Mesodermal cell (in vitro differentiated cells): ENCODE measurements around the gene TSPAN5.
A peak's percentile ranks its signal among the peaks of the same experiment; 100 is the strongest.
"Not testable (repeated sequence)": the region's sequence is repeated elsewhere in the genome, so short reads cannot be mapped to it uniquely, and the experiment has no call there.

Source experiments
- H3K27ac ChIP-seq: 2 replicates; pipeline ENCODE4 v1.7.0; 2013; ENCODE audit warnings: mild to moderate bottlenecking, low read depth, low read length, moderate library complexity; ENCODE audit not compliant: severe bottlenecking
- H3K36me3 ChIP-seq: 2 replicates; pipeline ENCODE4 v1.7.1; 2013; ENCODE audit warnings: mild to moderate bottlenecking, low read length, moderate library complexity; ENCODE audit not compliant: control insufficient read depth, insufficient read depth
- H3K4me1 ChIP-seq: one replicate; pipeline ENCODE4 v1.7.1; 2013; ENCODE audit warnings: mild to moderate bottlenecking, low read length; ENCODE audit not compliant: insufficient read depth, control insufficient read depth, poor library complexity, severe bottlenecking
- H3K4me3 ChIP-seq: 2 replicates; pipeline ENCODE4 v1.7.0; 2013; ENCODE audit warnings: low read length, control low read depth, mild to moderate bottlenecking; ENCODE audit not compliant: insufficient read depth, poor library complexity, severe bottlenecking; ENCODE audit errors: extremely low read depth
- H3K9me3 ChIP-seq: 2 replicates; pipeline ENCODE4 v1.7.1; 2013; ENCODE audit warnings: mild to moderate bottlenecking, low read length, moderate library complexity; ENCODE audit not compliant: control insufficient read depth
- WGBS, 2 experiments: methylation state at CpG; one replicate each; pipeline ENCODE4 v1.1.5; 2013; ENCODE audit warnings: missing lambda C conversion rate in 2 of 2; ENCODE audit not compliant: insufficient coverage in 2 of 2; 5-methylcytosine and 5-hydroxymethylcytosine counted together

Gene TSPAN5

DNA sequence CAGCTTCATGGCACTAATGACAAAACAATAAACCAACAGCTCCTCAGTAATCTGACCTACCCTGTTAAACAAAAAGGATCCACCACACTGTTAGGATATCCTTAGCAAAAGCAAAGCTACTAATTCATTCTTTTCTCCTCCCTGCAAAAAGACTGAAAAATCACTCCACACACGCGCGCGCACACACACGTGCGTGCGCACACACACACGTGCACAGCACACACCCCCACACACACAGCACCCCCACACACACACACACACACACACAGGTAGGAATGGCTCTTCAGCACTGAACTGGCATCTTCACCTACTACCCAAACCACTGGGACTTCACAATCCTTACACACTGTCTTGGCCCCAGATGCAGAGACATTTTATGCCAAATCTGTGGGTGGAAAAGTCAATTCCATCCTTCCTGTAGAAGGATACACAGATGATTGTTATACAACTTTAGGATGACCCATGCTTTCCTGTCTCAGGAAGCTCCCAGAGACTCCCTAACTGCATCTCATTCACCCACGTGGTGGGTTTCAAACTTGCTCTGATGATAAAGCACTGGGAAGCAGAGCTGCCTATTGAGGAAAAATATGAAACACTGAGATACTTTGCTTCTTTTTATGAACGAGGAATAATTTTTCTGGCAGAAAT, 102.5 kb downstream of the TSPAN5 start:
- Histone ChIP-seq H3K4me3 (no peak overlapping the region), H3K9me3 (peaks cover 1% of the 10 kb centered on the region), H3K36me3 (peaks cover 9% of the 10 kb centered on the region), H3K27ac (no peak overlapping the region), H3K4me1 (peaks cover 41% of the 10 kb centered on the region)
- 100% methylated on average over 1 of the region's 10 CpGs; no CpG with 5 or more reads in 1 of the 2 experiments for WGBS, 2 experiments

DNA sequence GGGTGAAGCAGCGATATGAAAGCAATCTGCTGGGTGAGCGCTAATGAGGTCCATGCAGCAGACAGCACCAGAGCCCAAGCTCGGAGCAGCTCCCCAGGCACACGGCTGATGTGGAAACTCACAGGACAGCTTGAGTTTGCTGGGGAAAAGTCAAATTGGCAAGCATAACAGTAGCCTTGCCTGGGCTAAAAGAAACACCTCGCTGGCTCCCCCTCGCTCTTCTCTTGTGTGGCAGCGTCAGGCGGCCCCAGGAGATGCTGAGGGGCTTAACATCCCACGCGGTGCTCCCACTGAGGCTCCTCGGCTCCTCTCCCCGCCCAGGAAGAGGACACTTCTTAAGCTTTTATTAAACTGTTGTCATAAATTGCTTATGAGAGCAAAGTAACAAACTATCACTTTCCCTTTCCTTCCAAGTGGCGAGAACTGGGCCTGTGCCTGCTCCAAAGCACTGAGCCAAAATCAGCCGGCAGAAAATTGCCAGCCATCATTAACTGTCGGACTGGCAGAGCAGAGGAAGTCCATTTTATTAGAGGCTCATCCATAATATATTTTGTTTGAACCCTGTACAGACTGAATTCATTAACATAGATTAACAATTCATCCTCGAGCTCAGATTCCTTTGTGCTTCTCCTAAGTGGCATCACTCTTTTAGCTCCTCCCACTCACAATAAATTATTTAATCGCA, 111.4 kb downstream of the TSPAN5 start:
- no peaks in the 10 kb centered on the region for H3K4me1 ChIP-seq
- WGBS, 2 experiments: 73 to 80% methylated on average over 10 to 14 of the region's 17 CpGs
- peaks cover under 1% of the 10 kb centered on the region for H3K36me3 ChIP-seq
- peak overlapping the region; percentile 37 for H3K27ac ChIP-seq
- H3K4me3 ChIP-seq: no peak overlapping the region
- no peaks in the 10 kb centered on the region for H3K9me3 ChIP-seq

DNA sequence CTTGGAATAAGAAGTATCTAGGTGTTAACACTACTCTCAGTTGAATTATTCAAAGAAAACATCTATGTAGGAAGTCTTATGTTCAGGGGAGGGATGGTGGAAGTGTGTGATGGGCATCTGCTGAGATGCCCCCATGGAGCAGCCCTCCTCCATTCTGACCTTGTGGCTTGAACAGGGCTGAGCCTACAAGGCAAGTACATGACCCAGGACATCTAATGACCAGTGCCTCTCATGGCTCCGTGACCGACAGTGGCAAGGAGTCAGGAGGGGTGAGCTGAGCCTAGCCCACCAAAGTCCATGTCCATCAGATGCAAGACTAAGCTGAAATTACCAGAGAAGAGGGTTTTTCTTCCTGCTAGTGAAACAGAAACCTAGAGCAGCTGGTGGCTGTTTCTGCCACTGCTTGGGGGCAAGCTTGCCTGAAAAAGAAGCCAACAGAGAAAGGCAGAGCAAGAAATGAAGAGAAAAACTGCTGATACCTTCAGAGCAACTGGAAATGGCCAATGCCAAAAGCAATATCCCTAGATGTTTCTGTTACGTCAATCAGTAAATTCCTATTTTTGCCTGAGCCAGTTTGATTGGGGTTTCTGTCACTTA, 113.5 kb downstream of the TSPAN5 start:
- no peaks in the 10 kb centered on the region for H3K36me3 ChIP-seq
- H3K9me3 ChIP-seq: no peaks in the 10 kb centered on the region
- no peak overlapping the region for H3K4me3 ChIP-seq
- no peak overlapping the region for H3K27ac ChIP-seq
- WGBS, 2 experiments: 76 to 94% methylated on average over 2 to 3 of the region's 3 CpGs
- no peaks in the 10 kb centered on the region for H3K4me1 ChIP-seq

DNA sequence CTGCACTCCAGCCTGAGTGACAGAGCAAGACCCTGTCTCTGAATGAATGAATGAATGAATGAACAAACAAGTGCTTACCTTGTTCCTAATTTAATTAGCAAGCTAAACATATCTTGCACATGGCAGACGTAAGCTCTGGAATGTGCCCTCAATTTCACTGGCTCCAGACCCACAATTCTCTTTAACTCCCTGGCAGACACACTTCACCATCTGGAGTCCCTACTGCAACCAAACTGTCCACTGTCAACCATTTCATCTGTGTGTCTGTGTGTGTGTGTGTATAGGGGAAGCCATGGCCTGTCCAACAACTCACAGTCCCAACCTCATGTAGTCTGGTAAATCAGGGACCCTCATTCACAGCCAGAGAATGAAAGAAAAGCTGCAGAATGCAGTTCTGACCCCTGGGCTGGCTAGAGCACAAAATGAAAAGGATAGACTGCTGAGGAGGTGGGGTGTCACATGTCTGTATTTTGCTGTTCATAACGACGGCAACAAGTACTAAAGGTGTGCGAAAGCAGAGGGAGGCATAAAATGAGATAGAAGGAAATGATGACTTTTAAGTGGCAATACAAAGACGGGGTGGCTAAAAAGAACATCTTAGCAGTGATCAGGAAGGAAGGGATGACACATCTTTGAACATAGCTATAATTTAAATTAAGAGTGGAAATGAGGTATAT, 114.1 kb downstream of the TSPAN5 start:
- WGBS, 2 experiments: 87 to 94% methylated on average over 5 of the region's 5 CpGs

DNA sequence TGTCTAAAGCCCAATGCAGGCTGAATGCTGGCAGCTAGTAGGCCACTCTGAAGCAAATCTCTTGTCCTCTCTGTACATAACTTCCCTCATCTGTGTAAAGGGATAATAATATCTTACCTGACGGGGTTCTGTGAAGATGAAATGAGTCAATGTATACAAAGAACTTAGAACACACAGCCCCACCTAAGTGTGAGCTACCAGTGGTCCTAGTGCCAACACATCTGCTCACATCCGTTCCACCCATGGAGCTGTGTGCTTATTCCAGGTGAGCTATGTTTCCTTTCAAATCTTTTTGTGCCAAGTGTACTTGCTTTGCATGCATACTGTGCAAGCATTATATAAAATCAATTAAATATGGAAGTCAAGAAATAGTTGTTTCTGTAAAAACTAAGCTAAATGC, 116.4 kb downstream of the TSPAN5 start:
- Histone ChIP-seq H3K9me3 (no peaks in the 10 kb centered on the region), H3K27ac (no peak overlapping the region), H3K4me3 (no peak overlapping the region), H3K4me1 (no peaks in the 10 kb centered on the region), H3K36me3 (peaks cover 4% of the 10 kb centered on the region)
- 100% methylated on average over 1 of the region's 2 CpGs; no CpG with 5 or more reads in 1 of the 2 experiments for WGBS, 2 experiments

More for the DNA sequence above, 114.1 kb downstream of the TSPAN5 start:
- H3K4me3 ChIP-seq: no peak overlapping the region
- no peak overlapping the region for H3K27ac ChIP-seq
- no peaks in the 10 kb centered on the region for H3K36me3 ChIP-seq
- no peaks in the 10 kb centered on the region for H3K9me3 ChIP-seq
- no peaks in the 10 kb centered on the region for H3K4me1 ChIP-seq

DNA sequence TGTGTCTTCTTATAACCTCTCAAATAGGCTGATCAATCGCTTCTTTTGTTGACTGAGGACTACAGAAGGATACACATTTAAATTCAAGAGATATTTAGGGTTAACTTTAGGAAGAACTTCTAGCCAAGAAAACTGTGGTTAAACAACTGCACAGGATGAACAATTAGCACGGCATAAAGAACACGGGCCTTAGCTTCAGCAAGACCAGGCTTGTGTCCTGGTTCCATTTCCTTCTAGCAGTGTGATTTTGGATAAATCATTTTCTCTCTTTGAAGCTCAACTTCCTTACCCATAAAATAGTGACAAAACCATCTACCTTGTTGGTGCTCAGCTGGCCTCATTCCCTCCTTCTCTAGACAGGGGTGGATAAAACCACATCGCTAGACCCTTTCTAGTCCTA, 117.6 kb downstream of the TSPAN5 start:
- H3K4me1 ChIP-seq: no peaks in the 10 kb centered on the region
- no peak overlapping the region for H3K27ac ChIP-seq
- no peak overlapping the region for H3K4me3 ChIP-seq
- H3K36me3 ChIP-seq: peaks cover 4% of the 10 kb centered on the region
- WGBS, 2 experiments: 94 to 96% methylated on average over 2 to 3 of the region's 4 CpGs
- H3K9me3 ChIP-seq: no peaks in the 10 kb centered on the region

DNA sequence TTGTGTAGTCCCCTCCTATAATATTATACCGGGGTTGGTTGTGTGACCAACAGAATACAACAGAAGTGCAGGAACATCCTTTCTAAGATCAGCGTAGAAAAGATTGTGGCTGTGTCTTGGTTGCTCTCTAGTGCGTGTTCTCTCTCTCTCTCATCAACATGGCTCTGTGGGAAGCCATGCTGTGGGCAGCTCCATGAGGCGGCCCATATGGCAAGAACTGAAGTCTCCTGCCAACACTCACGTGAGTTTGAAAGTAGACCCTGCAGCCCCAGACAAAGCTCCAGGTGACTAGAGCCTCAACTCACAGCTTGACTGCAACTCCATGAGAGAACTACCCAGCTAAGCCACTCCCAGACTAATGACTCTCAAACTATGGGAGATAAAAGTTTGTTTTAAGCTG, 118.7 kb downstream of the TSPAN5 start:
- Histone ChIP-seq H3K4me3 (no peak overlapping the region), H3K27ac (no peak overlapping the region), H3K36me3 (peaks cover 4% of the 10 kb centered on the region), H3K4me1 (no peaks in the 10 kb centered on the region), H3K9me3 (no peaks in the 10 kb centered on the region)
- 94 to 100% methylated on average over 2 to 5 of the region's 5 CpGs for WGBS, 2 experiments

DNA sequence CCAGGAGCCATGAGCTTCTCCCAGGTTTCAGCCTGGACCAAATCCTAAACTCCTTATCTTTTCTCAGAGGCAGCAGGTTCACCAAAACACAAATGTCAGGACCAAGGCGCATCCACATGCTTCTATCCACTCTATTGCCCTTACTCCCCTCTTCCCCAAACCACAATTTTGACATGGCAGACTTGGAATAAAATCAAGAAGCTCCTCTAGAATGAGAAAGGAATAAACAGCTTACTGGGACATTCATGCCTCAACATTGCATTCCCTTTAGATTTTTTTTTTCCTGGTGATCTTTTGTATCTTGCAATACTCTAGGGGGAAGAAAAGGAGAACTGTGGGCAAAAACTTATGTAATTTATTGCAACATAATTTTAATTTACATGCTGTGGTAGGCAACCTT, 119.1 kb downstream of the TSPAN5 start:
- H3K36me3 ChIP-seq: peaks cover 4% of the 10 kb centered on the region
- H3K4me3 ChIP-seq: no peak overlapping the region
- 100% methylated on average over 1 of the region's 1 CpG for WGBS, 2 experiments
- no peaks in the 10 kb centered on the region for H3K9me3 ChIP-seq
- no peak overlapping the region for H3K27ac ChIP-seq
- H3K4me1 ChIP-seq: no peaks in the 10 kb centered on the region

DNA sequence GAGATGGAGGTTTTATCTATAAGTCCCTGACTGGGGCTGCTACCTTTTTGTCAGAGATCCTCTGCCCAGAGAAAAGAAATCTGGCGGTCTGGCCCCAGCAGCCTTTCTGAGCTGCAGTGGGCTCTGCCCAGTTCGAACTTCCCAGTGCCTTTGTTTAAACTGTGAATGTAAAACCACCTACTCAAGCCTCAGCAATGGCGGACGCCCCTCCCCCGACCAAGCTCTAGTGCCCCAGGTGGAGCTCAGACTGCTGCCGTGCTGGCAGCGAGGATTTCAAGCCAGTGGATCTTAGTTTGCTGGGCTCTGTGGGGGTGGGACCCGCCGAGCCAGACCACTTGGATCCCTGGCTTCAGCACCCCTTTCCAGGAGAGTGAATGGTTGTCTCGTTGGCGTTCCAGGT, 121.8 kb downstream of the TSPAN5 start:
- H3K9me3 ChIP-seq: no peaks in the 10 kb centered on the region
- 79 to 82% methylated on average over 9 to 11 of the region's 11 CpGs for WGBS, 2 experiments
- H3K27ac ChIP-seq: no peak overlapping the region
- H3K4me1 ChIP-seq: no peaks in the 10 kb centered on the region
- no peak overlapping the region for H3K4me3 ChIP-seq
- peaks cover 4% of the 10 kb centered on the region for H3K36me3 ChIP-seq

DNA sequence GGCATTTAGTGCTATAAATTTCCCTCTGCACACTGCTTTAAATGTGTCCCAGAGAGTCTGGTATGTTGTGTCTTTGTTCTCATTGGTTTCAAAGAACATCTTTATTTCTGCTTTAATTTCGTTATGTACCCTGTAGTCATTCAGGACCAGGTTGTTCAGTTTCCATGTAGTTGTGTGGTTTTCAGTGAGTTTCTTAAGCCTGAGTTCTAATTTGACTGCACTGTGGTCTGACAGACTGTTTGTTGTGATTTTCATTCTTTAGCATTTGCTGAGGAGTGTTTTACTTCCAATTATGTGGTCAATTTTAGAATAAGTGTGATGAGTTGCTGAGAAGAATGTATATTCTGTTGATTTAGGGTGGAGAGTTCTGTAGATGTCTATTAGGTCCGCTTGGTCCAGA, 124.3 kb downstream of the TSPAN5 start:
- H3K4me3 ChIP-seq, H3K27ac ChIP-seq, H3K9me3 ChIP-seq, H3K36me3 ChIP-seq, H3K4me1 ChIP-seq: not testable (repeated sequence)
- WGBS, 2 experiments: 86% methylated on average over 1 of the region's 2 CpGs; no CpG with 5 or more reads in 1 of the 2 experiments
